HEK293 (cell line): ENCODE results near the gene NT5DC3.

Experiments used
- CTCF ChIP-seq: fragments of 450-650 bp; formaldehyde crosslinking; IDR thresholded peaks from 2 replicates; pipeline ENCODE4 v1.5.1; 2016; ENCODE audit warnings: missing biosample characterization, missing genetic modification characterization
- ZNF350 ChIP-seq: fragments of 450-650 bp; formaldehyde crosslinking; IDR thresholded peaks from 2 replicates; pipeline ENCODE4 v1.5.0; 2017; ENCODE audit warnings: missing biosample characterization, mild to moderate bottlenecking, missing genetic modification characterization
- TF ChIP-seq, protein P1 (sequence below): fragments of 450-650 bp; formaldehyde crosslinking; IDR thresholded peaks from 2 replicates; pipeline ENCODE4 v1.5.1; 2016; ENCODE audit warnings: missing biosample characterization, missing genetic modification characterization

GRCh38 chr12:103731539-103731938, 109.5 kb downstream of the NT5DC3 start:
- TF ChIP-seq ZNF350 (tag by site-specific recombination) (no peak), CTCF (tag by site-specific recombination) (no peak)
- TF ChIP-seq, protein P1, sequence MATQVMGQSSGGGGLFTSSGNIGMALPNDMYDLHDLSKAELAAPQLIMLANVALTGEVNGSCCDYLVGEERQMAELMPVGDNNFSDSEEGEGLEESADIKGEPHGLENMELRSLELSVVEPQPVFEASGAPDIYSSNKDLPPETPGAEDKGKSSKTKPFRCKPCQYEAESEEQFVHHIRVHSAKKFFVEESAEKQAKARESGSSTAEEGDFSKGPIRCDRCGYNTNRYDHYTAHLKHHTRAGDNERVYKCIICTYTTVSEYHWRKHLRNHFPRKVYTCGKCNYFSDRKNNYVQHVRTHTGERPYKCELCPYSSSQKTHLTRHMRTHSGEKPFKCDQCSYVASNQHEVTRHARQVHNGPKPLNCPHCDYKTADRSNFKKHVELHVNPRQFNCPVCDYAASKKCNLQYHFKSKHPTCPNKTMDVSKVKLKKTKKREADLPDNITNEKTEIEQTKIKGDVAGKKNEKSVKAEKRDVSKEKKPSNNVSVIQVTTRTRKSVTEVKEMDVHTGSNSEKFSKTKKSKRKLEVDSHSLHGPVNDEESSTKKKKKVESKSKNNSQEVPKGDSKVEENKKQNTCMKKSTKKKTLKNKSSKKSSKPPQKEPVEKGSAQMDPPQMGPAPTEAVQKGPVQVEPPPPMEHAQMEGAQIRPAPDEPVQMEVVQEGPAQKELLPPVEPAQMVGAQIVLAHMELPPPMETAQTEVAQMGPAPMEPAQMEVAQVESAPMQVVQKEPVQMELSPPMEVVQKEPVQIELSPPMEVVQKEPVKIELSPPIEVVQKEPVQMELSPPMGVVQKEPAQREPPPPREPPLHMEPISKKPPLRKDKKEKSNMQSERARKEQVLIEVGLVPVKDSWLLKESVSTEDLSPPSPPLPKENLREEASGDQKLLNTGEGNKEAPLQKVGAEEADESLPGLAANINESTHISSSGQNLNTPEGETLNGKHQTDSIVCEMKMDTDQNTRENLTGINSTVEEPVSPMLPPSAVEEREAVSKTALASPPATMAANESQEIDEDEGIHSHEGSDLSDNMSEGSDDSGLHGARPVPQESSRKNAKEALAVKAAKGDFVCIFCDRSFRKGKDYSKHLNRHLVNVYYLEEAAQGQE (tag by site-specific recombination) = no peak
